Gastrocnemius medialis (tissue), 4 donors: Measurements from ENCODE around the gene MYO3B. TPM values are rescaled to one million over a fixed set of nuclear protein-coding genes. Genes with fewer than 3 reads are reported as not detected.

Source experiments
- ATAC-seq, 2 donors: fragments of 150-250 bp; one replicate each; pipeline ENCODE4 v1.9.1; 2016
- DNase-seq, 2 donors: peaks; one replicate each; pipeline ENCODE4 v3.0.0-alpha.2; 2019
- H3K27ac ChIP-seq, 4 donors: fragments of 200-600 bp; sonication (generic); 1 replicate in 1 of 4; 2 replicates in 3 of 4; pipeline ENCODE4 v1.5.1; 2016 to 2018; ENCODE audit warnings: mild to moderate bottlenecking in 2 of 4, moderate library complexity in 1 of 4
- H3K27me3 ChIP-seq, 3 donors: fragments of 200-600 bp; sonication (generic) in 2 of 3; 1 replicate in 1 of 3; 2 replicates in 2 of 3; pipeline versions ENCODE4 v1.5.1 to v1.6.0; 2016 to 2019; ENCODE audit warnings: mild to moderate bottlenecking in 1 of 3, moderate library complexity in 1 of 3
- H3K36me3 ChIP-seq, 2 donors: fragments of 200-600 bp; sonication (generic) in 1 of 2; one replicate each; pipeline ENCODE4 v1.5.1; 2017 to 2018
- H3K4me1 ChIP-seq, 2 donors: fragments of 200-600 bp; sonication (generic) in 1 of 2; one replicate each; pipeline ENCODE4 v1.5.1; 2016 to 2017; ENCODE audit warnings: mild to moderate bottlenecking in 2 of 2
- H3K4me3 ChIP-seq, 4 donors: fragments of 200-600 bp; sonication (generic) in 3 of 4; 1 replicate in 1 of 4; 2 replicates in 3 of 4; pipeline ENCODE4 v1.5.1; 2016 to 2019; ENCODE audit warnings: mild to moderate bottlenecking in 2 of 4
- H3K9me3 ChIP-seq, 3 donors: fragments of 200-600 bp; sonication (generic) in 2 of 3; 1 replicate in 1 of 3; 2 replicates in 2 of 3; pipeline ENCODE4 v1.5.1; 2016 to 2019
- POLR2A ChIP-seq, 2 donors: fragments of 450-650 bp; IDR thresholded peaks; one replicate each; pipeline ENCODE4 v1.6.1; 2017; ENCODE audit warnings: antibody characterized with exemption in 2 of 2, mild to moderate bottlenecking in 2 of 2, moderate library complexity in 2 of 2
- in situ Hi-C, 4 donors: fragments of 200-750 bp; cut with MboI; loops; one replicate each; pipeline versions ENCODE4 v1.15.0 to v1.8.0; 2017; ENCODE audit warnings: low sequenced_read_pairs in 4 of 4
- intact Hi-C: fragments of 100-400 bp; cut with DNase I; formaldehyde crosslinking; loops from one replicate; pipeline ENCODE4 v1.15.1; 2023; ENCODE audit warnings: low total_unique reads
- total RNA-seq, 4 donors: library from RNA; depleted of rRNA; stranded (reverse); fragments of >200 nt; gene quantifications; one replicate each; pipeline versions ENCODE4 v1.1.0 to v1.2.3, GENCODE V29; 2016
- TF ChIP-seq, protein P1 (sequence below), 5 experiments: fragments of 450-650 bp in 3 of 5; fragments of 200-600 bp in 2 of 5; sonication (generic) in 2 of 5; IDR thresholded peaks in 4 of 5; conservative IDR thresholded peaks in 1 of 5; 1 replicate in 4 of 5; 2 replicates in 1 of 5; pipeline ENCODE4 v1.5.1; 2016 to 2019; ENCODE audit warnings: antibody characterized with exemption in 5 of 5, mild to moderate bottlenecking in 3 of 5, moderate library complexity in 3 of 5

Gene MYO3B
- total RNA-seq, 4 donors from 2014 or later = 0.07 to 0.27 TPM; not detected in 2

DNA sequence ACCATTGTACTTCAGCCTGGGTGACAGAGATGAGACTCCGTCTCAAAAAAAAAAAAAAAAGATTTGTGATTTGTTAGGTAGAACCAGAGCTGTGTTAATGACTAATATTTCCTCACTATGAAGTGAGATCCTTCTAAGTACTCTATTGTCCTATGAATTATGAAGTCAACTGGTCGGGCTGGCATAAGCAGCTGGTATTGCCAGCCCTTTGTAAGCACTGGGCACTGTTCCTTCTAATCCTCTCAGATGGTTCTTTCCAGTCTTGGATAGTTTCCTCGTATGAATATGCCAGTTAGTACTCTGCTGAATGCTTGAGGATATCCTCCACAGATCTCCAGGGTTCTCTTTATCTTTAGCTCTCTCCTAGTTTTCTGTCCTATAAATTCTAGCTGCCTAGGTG is 314.1 kb downstream of the MYO3B start:
- intact Hi-C loops = no loop called here
- no peak for TF ChIP-seq POLR2A (IDR thresholded peaks at IDR 0.05)
- TF ChIP-seq, protein P1, sequence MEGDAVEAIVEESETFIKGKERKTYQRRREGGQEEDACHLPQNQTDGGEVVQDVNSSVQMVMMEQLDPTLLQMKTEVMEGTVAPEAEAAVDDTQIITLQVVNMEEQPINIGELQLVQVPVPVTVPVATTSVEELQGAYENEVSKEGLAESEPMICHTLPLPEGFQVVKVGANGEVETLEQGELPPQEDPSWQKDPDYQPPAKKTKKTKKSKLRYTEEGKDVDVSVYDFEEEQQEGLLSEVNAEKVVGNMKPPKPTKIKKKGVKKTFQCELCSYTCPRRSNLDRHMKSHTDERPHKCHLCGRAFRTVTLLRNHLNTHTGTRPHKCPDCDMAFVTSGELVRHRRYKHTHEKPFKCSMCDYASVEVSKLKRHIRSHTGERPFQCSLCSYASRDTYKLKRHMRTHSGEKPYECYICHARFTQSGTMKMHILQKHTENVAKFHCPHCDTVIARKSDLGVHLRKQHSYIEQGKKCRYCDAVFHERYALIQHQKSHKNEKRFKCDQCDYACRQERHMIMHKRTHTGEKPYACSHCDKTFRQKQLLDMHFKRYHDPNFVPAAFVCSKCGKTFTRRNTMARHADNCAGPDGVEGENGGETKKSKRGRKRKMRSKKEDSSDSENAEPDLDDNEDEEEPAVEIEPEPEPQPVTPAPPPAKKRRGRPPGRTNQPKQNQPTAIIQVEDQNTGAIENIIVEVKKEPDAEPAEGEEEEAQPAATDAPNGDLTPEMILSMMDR (IDR thresholded peaks at IDR 0.05 in 4 of 5, conservative IDR thresholded peaks at IDR 0.05 in 1 of 5) = no peak

DNA sequence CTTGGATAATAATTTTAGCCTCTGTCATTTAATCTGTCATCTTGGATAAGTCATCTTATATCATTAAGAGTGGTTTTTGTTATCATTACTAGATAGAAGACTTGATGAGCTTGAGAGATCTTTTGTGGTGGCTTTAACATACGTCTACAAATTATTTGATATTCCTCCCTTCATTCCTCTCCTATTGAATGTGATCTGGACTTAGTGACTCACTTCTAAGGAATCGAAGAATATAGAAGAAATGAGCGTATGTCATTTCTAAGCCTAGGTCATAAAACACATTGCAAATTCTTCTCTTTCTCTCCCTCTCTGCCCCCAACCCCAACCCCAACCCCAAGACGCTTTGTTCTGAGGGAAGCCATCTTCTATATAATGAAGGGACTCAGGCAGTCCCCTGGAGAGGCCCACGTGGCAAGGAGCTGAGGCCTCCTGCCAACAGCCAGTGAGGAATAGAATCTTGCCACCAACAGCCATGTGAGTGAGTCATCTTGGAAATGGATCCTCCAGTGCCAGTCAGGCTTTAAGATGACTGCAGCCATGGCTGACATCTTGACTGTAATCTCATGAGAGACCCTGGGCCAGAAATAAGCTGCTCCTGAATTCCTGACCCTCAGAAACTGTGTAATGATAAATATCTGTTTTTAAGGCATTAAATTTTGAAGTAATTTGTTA is 315.6 kb downstream of the MYO3B start:
- intact Hi-C loops (no loop called here), in situ Hi-C loops (loop anchor here in 2 of 4 donors (5.0 to 25.0 kb wide), 2 partner anchors 319 to 324 kb away; partner anchors contain the start of gene GAD1 (in 2 of the 2))
- Histone ChIP-seq H3K27me3 (no peaks in the 10 kb centered on the region), H3K36me3 (no peaks in the 10 kb centered on the region), H3K27ac (no peak overlapping the region), H3K9me3 (no peaks in the 10 kb centered on the region), H3K4me1 (no peaks in the 10 kb centered on the region), H3K4me3 (no peak overlapping the region)
- peak; percentile 66 to 69 for ATAC-seq
- no peak for TF ChIP-seq POLR2A (IDR thresholded peaks at IDR 0.05)
- TF ChIP-seq, protein P1 (IDR thresholded peaks at IDR 0.05 in 4 of 5, conservative IDR thresholded peaks at IDR 0.05 in 1 of 5) = no peak
- DNase-seq = peak; percentile 21 to 22

More for the DNA sequence above, 314.1 kb downstream of the MYO3B start:
- H3K27me3 ChIP-seq = no peaks in the 10 kb centered on the region
- DNase-seq (no peak), ATAC-seq (peak in 1 of 2 donors; percentile 77)
- H3K4me1 ChIP-seq = no peaks in the 10 kb centered on the region
- H3K36me3 ChIP-seq = no peaks in the 10 kb centered on the region
- in situ Hi-C loops = loop anchor here in 2 of 4 donors (5.0 to 25.0 kb wide), 2 partner anchors 320 to 325 kb away; partner anchors contain the start of gene GAD1 (in 2 of the 2)
- H3K9me3 ChIP-seq = no peaks in the 10 kb centered on the region
- no peak overlapping the region for H3K4me3 ChIP-seq
- H3K27ac ChIP-seq = no peak overlapping the region

DNA sequence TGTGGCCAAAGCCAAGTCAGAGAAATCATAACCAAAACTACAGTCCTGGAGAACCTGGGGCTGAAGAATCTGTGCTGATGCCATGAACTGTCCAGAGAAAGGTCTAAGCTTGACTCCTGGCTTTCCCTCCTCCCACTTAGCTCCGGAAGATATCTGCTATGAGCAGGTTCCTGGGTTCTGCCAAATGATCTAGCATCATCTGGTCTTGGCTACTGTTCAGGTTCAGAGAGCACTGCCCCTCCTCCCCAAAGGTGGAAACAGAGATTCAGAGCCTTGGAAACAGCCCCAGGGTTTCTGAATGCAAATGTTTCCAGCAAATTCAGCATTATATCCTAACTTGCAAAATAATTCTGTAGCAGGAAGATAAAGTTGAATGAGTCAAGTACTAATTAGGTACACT is 317.9 kb downstream of the MYO3B start:
- ATAC-seq = no peak
- intact Hi-C loops = no loop called here

DNA sequence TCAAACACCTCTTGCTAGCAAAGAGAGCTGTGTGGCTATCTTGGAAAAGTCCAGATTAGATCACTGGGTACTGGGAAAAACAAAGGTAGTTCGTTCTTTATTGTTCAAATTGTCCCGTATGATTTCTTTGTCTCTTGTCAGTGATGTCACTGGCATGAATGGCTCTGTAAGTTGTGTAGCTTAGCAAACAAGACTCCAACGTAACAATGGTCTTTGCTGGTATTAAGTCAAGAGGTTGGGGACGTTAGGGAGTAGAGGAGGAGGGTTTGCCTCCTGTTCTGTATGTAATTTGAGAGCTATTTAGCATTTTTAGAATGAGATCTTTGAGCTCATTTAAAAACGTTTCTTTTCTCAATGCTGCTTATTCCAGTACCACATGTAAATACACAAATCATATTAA is 320.7 kb downstream of the MYO3B start:
- DNase-seq = no peak
- Histone ChIP-seq H3K4me1 (peaks cover 0 to 22% of the 10 kb centered on the region in 2 donors), H3K27me3 (no peaks in the 10 kb centered on the region), H3K27ac (no peak overlapping the region), H3K4me3 (no peak overlapping the region), H3K9me3 (no peaks in the 10 kb centered on the region), H3K36me3 (no peaks in the 10 kb centered on the region)
- in situ Hi-C loops = loop anchor here in 1 of 4 donors (25.0 kb wide), 1 partner anchor 314 kb away; the partner anchor contains the start of gene GAD1
- no peak for TF ChIP-seq POLR2A (IDR thresholded peaks at IDR 0.05)
- TF ChIP-seq, protein P1 (IDR thresholded peaks at IDR 0.05 in 4 of 5, conservative IDR thresholded peaks at IDR 0.05 in 1 of 5) = no peak
- intact Hi-C loops = no loop called here
- no peak for ATAC-seq

More for the DNA sequence above, 317.9 kb downstream of the MYO3B start:
- H3K9me3 ChIP-seq = no peaks in the 10 kb centered on the region
- no peak for TF ChIP-seq POLR2A (IDR thresholded peaks at IDR 0.05)
- TF ChIP-seq, protein P1 (IDR thresholded peaks at IDR 0.05 in 4 of 5, conservative IDR thresholded peaks at IDR 0.05 in 1 of 5) = no peak
- peaks cover 0 to 4% of the 10 kb centered on the region in 2 donors for H3K4me1 ChIP-seq
- in situ Hi-C loops = loop anchor here in 1 of 4 donors (25.0 kb wide), 1 partner anchor 316 kb away; the partner anchor contains the start of gene GAD1
- no peak overlapping the region for H3K27ac ChIP-seq
- H3K36me3 ChIP-seq = no peaks in the 10 kb centered on the region
- DNase-seq = no peak
- no peak overlapping the region for H3K4me3 ChIP-seq
- no peaks in the 10 kb centered on the region for H3K27me3 ChIP-seq
